Fibroblast of skin of right biceps (primary cell): ENCODE data around the gene WBP11.
A peak's percentile ranks its signal among the peaks of the same experiment; 100 is the strongest.
"Not testable (repeated sequence)": the region's sequence is repeated elsewhere in the genome, so short reads cannot be mapped to it uniquely, and the experiment has no call there.

Source experiments
- DNase-seq: peaks from one replicate; pipeline ENCODE4 v3.0.0-alpha.2; 2013

WBP11 gene

DNA sequence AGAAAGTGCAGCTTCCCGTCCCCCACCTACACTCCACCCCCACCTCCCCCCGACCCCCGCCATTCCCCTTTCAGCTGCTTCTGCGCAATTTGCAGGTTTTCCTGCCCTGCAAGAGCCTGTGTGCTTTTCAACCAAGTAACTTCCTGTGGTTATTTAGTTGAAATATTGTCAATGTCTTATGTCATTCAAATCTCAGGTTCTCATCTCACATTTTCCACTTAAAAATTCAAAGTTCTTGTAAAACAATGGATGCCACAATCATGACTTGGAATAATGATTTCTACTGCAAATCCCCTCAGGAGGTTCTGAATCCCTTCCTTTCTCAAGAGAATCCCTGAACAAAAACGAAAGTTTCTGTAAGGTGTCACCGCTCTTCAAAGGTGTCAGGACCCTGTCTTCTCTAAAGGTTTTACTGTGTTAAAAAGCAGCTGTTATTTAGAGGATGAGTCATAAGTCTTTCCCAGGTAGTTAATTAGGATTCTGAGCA lies 31.6 kb downstream of the WBP11 start:
- DNase-seq = no peak

DNA sequence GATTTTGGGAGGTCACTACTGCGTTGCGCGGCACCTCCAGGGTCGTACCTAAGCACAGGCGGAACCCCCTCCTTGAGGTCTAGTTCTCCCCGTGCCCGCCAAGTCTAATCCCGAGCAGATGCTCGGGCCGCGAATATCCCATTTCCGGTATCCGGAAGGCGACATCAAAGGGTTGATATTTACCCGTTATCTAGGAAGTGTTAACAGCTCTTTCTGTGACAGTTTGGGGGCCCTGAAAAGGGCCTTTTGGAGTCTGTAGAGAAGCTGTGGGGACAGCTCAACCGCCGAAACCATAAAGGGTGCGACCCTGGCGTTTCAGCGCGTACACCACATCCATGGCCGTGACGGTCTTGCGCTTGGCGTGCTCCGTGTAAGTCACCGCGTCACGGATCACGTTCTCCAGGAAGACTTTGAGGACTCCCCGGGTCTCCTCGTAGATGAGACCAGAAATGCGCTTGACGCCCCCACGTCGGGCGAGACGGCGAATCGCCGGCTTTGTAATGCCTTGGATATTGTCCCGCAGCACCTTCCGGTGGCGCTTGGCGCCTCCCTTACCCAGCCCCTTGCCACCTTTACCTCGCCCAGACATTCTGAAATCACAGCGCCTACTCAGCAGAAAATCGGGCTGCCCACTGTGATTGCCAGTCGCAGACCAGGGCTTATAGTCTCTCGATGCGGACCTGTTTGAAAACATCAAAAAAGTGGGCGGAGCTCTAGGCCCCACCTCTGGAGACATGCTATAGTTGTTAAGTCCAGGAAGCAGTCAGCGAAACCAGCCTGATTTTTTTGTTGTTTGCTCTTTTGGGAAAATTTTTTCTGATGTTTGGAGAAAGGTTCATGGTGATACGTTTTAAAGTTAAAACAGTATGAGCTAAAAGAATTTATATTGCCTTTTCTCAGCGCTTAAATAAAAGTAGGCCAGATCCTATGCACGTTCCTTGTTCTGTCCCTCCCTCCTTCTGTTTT lies 32.5 kb downstream of the WBP11 start:
- peak; percentile 94 for DNase-seq

DNA sequence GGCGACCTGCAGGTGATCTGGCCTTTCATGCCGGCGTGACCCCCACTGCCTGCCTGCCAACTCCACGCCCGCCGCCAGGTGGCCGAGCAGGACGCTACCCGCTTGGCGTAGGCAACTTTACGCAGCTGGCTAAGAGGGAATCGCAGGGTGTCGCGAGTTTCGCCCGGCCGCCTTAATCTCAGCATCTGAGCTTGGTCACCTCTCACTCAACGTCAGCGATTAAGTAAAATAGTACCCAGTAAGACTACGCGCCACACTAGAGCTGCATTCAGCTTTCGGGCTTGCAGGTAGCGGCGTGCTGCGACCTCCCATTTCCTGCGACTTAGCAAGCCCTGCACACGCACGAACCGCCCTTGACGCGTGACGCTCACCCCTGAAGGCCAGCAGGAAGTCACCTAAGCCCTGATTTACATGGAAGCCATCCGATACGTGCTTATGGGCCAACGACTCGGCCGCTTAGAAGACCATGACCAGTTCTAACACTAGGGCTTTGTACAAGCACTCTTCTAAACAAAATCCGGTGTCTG lies 33.2 kb downstream of the WBP11 start:
- peak; percentile 71 for DNase-seq

DNA sequence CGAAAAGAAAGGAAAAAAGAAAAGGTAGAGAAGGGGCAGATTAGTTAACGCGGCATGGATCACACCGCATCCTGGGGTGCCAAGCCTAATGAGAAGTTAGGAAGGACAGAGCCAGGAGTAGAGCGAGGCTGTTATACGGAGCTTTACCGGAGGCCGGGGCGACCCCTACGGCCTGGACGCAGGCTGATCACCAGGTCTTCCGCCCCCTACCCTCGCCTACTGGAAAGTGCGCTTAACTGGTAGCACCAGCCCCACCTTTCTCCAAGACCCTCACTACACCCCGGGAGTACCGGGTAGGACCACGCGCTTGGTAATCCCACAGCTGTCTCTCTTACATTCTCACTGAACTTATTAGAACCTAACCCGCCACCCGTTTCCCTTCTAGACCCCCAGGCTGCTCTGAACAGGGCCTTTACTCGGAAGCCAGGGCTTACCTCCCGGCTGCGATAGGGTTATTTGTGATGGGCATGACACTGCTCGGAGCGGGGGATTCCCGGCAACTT lies 33.8 kb downstream of the WBP11 start:
- no peak for DNase-seq

DNA sequence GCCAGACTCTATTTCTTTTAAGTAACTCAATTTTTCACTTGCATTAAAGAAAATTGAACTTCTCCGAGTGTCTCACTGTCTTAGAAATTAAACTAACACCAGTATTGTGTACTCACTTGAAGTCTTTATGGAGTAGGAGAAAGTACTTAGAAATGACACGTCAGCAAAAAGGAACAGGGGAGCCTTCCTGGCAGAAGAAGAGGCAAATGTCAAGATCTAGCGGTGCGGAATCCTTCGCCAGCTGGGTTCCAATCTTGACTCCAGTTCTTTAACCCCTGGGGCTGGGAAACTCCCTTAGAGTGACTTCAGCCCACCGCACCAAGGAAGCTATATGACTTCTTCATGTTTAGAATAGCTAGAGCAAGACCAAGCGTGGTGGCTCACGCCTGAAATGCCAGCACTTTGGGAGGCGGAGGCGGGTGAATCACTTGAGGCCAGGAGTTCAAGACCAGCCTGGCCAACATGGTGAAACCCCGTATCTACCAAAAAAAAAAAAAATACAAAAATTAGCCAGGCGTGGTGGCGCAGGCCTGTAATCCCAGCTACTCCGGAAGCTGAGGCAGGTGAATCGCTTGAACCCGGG lies 34.4 kb downstream of the WBP11 start:
- no peak for DNase-seq

DNA sequence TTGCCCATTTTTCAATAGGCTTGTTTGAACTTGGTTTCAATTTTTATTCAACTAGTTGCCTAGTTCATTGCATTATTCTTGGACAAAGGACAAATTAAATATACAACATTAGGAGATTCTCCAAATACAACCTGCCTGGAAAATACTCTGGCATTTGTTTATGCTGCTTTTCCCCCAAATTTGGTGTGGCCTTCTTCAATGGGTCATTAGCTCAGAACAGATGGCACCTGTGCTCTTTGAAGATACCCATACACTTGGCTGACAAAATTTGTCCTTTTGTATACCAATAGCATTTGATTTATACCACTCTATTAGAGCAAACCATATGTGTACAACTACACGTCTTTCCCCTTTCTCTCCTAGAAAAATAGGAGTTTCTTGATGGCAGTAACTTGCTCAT lies 35.7 kb downstream of the WBP11 start:
- no peak for DNase-seq

DNA sequence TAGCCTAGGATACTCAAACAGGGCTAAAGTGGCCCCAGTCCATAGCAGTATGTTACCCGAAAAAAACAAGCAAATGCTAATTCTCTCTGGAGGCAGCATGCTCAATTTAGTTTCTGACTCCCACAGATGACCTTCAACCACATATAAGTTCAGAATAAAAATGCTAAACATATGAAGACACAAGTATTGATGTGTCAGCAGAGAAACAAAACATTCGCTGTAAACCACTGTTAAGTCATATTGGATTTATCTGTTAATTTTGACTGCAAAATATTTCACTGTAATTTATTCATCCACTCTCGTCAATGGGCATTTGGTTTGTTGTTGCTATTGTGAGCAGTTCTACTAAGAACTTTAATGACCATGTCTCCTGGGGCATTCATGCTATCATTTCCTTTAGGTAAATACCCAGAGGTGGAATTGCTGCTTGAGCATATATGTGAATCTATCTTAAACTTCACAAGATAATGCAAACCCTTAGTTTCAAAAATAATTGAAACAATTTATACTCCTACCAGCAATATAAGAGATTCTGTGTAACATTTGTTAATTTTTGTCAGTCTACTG lies 36.5 kb downstream of the WBP11 start:
- DNase-seq = no peak

DNA sequence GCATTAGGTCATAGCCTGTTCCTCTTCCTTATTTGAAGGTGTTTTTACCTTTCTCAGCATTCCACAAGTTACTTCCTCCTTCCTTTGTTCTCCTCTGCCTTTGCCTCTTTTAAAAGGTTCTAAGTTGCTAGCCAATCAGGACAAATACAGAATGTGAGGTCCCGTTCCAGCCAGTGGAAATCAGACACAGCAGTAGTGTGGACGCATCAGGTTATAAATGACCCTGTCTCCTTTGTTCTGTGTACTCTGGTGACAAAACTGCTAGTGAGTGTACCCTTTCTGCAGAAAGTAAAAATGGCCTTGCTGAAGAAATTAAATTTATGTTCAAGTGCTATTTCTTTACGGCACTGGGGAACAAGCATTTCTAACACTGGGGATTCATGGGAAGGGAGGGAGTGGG lies 37.3 kb downstream of the WBP11 start:
- DNase-seq = not testable (repeated sequence)

DNA sequence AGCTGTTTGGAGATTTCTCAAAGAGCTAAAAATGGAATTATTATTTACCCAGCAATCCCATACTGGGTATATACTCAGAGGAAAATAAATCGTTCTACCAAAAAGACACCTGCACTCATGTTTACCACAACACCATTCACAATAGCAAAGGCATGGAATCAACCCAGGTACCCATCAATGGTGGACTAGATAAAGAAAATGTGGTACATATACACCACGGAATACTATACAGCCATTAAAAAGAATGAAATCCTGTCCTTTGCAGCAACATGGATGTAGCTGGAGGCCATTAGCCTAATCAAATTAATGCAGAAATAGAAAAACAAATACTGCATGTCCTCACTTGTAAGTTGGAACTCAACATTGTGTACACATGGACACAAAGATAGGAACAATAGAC lies 37.9 kb downstream of the WBP11 start:
- DNase-seq = no peak

DNA sequence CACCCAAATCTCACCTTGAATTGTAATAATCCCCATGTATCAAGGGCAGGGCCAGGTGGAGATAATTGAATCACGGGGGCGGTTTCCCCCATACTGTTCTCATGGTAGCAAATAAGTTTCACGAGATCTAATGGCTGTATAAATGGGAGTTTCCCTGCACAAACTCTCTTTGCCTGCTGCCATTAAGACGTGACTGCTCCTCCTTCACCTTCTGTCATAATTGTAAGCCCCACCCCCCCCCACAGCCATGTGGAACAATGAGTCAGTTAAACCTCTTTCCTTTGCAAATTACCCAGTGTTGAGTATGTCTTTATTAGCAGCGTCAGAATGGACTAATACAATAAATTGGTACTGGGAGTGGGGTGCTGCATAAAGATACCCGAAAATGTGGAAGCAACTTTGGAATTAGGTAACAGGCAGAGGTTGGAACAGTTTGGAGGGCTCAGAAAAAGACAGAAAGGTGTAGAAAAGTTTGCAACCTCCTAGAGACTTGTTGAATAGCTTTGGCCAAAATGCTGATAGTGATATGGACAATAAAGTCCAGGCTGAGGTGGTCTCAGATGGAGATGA lies 43.5 kb downstream of the WBP11 start:
- DNase-seq = not testable (repeated sequence)

DNA sequence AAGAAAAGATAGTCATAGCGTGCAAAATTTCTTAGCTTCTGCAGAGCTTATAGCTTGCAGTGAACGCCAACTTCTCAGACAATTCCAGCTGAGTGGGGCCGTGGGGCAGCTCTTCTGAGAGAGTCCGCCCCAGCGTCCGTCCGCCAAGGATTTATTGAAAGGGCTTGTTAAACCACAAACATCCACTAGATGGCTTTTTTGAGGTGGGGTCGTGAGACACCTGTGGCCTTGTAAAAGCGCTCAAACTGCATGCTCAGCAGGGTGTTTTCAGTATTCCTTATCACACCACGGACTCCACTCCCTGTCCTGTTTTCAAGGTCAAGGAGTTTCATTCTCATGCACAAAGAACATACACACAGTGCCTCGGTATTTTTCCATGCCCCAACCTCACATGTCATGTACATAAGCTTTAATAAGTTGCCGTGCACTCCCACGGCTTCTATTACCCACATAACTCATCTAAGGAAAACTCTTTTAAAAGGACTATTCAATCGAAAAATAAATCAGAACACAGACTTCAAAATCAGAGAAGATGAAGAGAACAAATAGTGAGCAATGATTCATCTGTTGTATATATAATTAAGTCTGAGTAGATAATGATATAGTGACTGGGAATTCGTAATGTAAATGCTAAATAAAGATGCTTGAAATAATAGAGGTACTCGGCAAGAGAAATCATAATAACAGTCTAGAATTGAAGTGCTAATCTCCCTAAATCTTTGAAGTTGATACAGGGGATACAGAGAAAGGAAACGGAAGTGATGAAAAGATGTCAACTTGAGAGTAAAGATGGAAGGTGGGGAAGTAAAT lies 46.7 kb downstream of the WBP11 start:
- DNase-seq = no peak

DNA sequence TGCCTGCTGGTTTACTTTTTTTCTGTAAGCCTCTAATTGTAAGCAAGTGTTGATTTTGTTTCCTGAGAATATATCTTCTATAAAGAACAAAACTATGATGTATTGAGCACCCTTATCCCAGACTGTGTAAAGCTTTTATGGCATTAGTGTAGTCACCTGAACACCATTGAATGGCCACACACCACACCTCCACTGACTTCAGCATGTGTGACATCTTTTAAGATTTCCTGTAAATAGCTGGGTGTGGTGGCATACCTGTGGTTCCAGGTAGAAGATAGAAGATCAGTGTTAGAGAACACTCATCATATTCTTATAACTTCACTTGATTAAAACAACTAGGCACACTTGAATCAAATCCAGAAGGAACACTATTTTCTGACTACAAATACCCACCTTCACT lies 51.3 kb downstream of the WBP11 start:
- DNase-seq = no peak

DNA sequence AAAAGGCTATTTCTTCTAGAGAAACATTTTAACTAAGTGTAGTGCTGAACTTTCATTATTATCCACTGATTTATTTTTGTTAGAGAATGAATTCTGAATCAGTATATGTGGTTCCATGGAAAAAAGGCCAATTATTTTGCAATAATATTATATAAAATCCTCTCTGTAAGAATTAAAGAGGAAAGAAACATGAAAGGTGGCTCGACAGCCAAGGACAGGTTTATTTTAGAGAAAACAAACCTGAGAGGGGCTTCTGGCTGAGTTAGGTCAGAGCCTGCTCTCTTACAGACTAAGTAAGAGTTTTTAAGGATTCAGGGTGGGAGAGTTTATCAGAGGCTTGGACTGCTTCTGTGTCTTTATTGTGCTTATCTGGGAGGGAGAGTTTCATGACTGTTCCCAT lies 60.2 kb downstream of the WBP11 start:
- DNase-seq = no peak

DNA sequence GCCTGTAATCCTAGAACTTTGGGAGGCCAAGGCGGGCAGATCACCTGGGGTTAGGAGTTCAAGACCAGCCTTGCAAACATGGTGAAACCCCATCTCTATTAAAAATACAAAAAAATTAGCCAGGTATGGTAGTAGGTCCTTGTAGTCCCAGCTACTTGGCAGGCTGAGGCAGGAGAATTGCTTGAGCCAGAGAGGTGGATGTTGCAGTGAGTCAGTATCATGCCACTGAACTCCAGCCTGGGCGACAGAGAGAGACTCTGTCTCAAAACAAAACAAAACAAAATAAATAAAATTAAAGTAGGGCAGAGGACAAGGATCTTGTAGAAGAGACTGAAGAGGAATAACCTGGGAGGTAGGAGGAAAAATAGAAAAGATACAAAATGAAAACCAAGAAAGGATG lies 61.3 kb downstream of the WBP11 start:
- DNase-seq = no peak

DNA sequence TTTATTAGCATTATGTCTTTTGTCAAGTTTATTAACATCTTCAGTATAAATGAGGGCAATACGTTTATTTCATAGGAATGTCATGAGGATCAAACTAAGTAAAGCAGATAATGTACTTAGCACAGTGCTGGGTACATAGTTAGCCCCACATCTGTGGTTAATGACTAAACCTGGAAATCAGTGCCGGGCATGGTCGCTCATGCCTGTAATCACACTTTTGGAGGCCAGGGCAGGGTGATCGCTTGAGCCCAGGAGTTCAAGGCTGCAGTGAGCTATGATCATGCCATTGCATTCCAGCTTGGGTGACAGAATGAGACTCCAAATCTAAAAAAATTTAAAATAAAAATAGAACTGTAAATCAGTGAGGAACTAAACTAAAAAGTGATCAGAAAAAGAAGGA lies 62.1 kb downstream of the WBP11 start:
- no peak for DNase-seq

DNA sequence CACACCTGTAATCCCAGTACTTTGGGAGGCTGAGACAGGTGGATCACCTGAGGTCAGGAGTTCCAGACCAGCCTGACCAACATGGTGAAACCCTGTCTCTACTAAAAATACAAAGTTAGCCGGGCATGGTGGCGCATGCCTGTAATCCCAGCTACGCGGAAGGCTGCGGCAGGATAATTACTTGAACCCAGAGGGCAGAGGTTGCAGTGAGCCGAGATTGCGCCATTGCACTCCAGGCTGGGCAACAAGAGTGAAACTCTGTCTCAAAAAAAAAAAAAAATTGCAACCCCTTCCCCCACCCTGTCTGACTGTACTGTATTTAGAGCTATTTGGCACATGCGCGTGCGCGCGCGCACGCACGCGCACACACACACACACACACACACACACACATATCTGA lies 66.8 kb downstream of the WBP11 start:
- not testable (repeated sequence) for DNase-seq
